ENCODE data around the gene PDE5A.

The PDE5A gene

GRCh38 chr4:119518915-119519410 lies 109.6 kb downstream of the PDE5A start:
- no peaks in the 10 kb centered on the region for H3K79me2 ChIP-seq (ENCODE audit: insufficient read depth, low read length)
- no peak overlapping the region for H3K9ac ChIP-seq (ENCODE audit: low read length)
- H3F3A ChIP-seq (ENCODE audit: insufficient read depth), result no peaks in the 10 kb centered on the region
- no peaks in the 10 kb centered on the region for H3K9me3 ChIP-seq (ENCODE audit: insufficient read depth, low read length)
- no peaks in the 10 kb centered on the region for H3K36me3 ChIP-seq (ENCODE audit: low read length)
- H3K27ac ChIP-seq (ENCODE audit: low read depth, low read length), result no peak overlapping the region
- H2AFZ ChIP-seq (ENCODE audit: low read depth, low read length, severe bottlenecking), result no peak overlapping the region
- no peaks in the 10 kb centered on the region for H4K20me1 ChIP-seq (ENCODE audit: low read depth, low read length)
- H3K27me3 ChIP-seq (ENCODE audit: low read length), result no peaks in the 10 kb centered on the region
- H3K4me3 ChIP-seq (ENCODE audit: insufficient read depth, low read length, poor library complexity, severe bottlenecking), result no peak overlapping the region
- TF ChIP-seq, protein P1, sequence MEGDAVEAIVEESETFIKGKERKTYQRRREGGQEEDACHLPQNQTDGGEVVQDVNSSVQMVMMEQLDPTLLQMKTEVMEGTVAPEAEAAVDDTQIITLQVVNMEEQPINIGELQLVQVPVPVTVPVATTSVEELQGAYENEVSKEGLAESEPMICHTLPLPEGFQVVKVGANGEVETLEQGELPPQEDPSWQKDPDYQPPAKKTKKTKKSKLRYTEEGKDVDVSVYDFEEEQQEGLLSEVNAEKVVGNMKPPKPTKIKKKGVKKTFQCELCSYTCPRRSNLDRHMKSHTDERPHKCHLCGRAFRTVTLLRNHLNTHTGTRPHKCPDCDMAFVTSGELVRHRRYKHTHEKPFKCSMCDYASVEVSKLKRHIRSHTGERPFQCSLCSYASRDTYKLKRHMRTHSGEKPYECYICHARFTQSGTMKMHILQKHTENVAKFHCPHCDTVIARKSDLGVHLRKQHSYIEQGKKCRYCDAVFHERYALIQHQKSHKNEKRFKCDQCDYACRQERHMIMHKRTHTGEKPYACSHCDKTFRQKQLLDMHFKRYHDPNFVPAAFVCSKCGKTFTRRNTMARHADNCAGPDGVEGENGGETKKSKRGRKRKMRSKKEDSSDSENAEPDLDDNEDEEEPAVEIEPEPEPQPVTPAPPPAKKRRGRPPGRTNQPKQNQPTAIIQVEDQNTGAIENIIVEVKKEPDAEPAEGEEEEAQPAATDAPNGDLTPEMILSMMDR (IDR thresholded peaks at IDR 0.05; ENCODE audit: insufficient read depth, low read length, poor library complexity, severe bottlenecking), result no peak
- TF ChIP-seq EZH2phosphoT487 (conservative IDR thresholded peaks at IDR 0.05; ENCODE audit: low read length), result no peak
- H3K4me2 ChIP-seq (ENCODE audit: low read depth, low read length, poor library complexity, severe bottlenecking), result no peak overlapping the region
- H3K9me2 ChIP-seq (replicated peaks; ENCODE audit: insufficient read depth, low read length), result no peaks in the 10 kb centered on the region

DNA sequence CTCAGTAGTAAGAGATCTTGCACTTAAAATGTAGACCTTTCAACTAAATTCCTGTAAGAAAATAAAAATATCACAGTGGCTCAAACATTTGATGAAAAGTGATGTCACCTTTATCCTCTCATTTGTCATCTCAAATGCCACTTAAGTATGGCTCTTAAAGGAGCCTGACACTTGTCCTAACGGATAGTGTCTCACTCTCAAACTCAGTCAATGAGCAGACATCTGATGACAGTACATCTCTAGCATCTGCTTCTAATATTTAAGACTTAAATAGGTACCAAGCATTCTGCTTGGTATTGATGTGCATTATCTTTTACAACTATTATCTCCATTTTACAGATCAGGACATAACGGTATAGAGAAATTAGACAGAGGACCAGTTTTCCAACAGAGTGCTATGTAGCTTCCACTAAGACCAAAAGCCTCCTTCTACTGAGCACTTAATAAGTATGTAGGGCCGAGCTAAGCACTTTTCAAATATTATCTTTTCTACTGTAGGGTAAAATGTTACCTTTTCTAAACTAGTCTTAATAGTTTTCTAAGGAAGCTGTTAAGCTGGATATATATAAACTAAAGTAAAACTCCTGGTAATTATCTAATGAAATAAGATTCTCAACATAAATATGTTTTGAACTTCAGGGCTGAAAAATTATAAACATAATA lies 110.2 kb downstream of the PDE5A start:
- no peaks in the 10 kb centered on the region for H3K79me2 ChIP-seq (ENCODE audit: insufficient read depth, low read length)
- no peaks in the 10 kb centered on the region for H3K36me3 ChIP-seq (ENCODE audit: low read length)
- H4K20me1 ChIP-seq (ENCODE audit: low read depth, low read length), result no peaks in the 10 kb centered on the region
- no peak overlapping the region for H3K4me2 ChIP-seq (ENCODE audit: low read depth, low read length, poor library complexity, severe bottlenecking)
- no peak for TF ChIP-seq EZH2phosphoT487 (conservative IDR thresholded peaks at IDR 0.05; ENCODE audit: low read length)
- TF ChIP-seq, protein P1 (IDR thresholded peaks at IDR 0.05; ENCODE audit: insufficient read depth, low read length, poor library complexity, severe bottlenecking), result no peak
- H3K4me3 ChIP-seq (ENCODE audit: insufficient read depth, low read length, poor library complexity, severe bottlenecking), result no peak overlapping the region
- no peaks in the 10 kb centered on the region for H3K9me3 ChIP-seq (ENCODE audit: insufficient read depth, low read length)
- no peaks in the 10 kb centered on the region for H3K9me2 ChIP-seq (replicated peaks; ENCODE audit: insufficient read depth, low read length)
- H3K27ac ChIP-seq (ENCODE audit: low read depth, low read length), result no peak overlapping the region
- H3K27me3 ChIP-seq (ENCODE audit: low read length), result no peaks in the 10 kb centered on the region
- no peaks in the 10 kb centered on the region for H3F3A ChIP-seq (ENCODE audit: insufficient read depth)
- no peak overlapping the region for H2AFZ ChIP-seq (ENCODE audit: low read depth, low read length, severe bottlenecking)
- H3K9ac ChIP-seq (ENCODE audit: low read length), result no peak overlapping the region

GRCh38 chr4:119517361-119518229 lies 111.0 kb downstream of the PDE5A start:
- H3K9me2 ChIP-seq (replicated peaks; ENCODE audit: insufficient read depth, low read length), result no peaks in the 10 kb centered on the region
- H3K4me3 ChIP-seq (ENCODE audit: insufficient read depth, low read length, poor library complexity, severe bottlenecking), result no peak overlapping the region
- no peak overlapping the region for H3K4me2 ChIP-seq (ENCODE audit: low read depth, low read length, poor library complexity, severe bottlenecking)
- H3F3A ChIP-seq (ENCODE audit: insufficient read depth), result no peaks in the 10 kb centered on the region
- TF ChIP-seq, protein P1 (IDR thresholded peaks at IDR 0.05; ENCODE audit: insufficient read depth, low read length, poor library complexity, severe bottlenecking), result no peak
- TF ChIP-seq EZH2phosphoT487 (conservative IDR thresholded peaks at IDR 0.05; ENCODE audit: low read length), result no peak
- no peaks in the 10 kb centered on the region for H3K9me3 ChIP-seq (ENCODE audit: insufficient read depth, low read length)
- no peak overlapping the region for H3K9ac ChIP-seq (ENCODE audit: low read length)
- H3K27me3 ChIP-seq (ENCODE audit: low read length), result no peaks in the 10 kb centered on the region
- no peaks in the 10 kb centered on the region for H4K20me1 ChIP-seq (ENCODE audit: low read depth, low read length)
- H3K36me3 ChIP-seq (ENCODE audit: low read length), result no peaks in the 10 kb centered on the region
- no peaks in the 10 kb centered on the region for H3K79me2 ChIP-seq (ENCODE audit: insufficient read depth, low read length)
- H3K27ac ChIP-seq (ENCODE audit: low read depth, low read length), result no peak overlapping the region
- no peak overlapping the region for H2AFZ ChIP-seq (ENCODE audit: low read depth, low read length, severe bottlenecking)
